GM23248 (cell line): ENCODE measurements around the gene LYAR. TPM values are rescaled to one million over a fixed set of nuclear protein-coding genes. Genes with fewer than 3 reads are reported as not detected.

Experiments used
- DNase-seq: peaks from one replicate; pipeline ENCODE4 v3.0.0-alpha.2; 2015
- H2AFZ ChIP-seq: fragments of 200-600 bp; sonication (generic); 2 replicates; pipeline ENCODE4 v1.6.1; 2016; ENCODE audit warnings: antibody characterized with exemption
- H3F3A ChIP-seq: fragments of 200-600 bp; sonication (generic); 2 replicates; pipeline ENCODE4 v1.6.1; 2016; ENCODE audit warnings: mild to moderate bottlenecking, antibody characterized with exemption, mixed run types; ENCODE audit not compliant: insufficient read depth
- H3K27ac ChIP-seq: fragments of 200-600 bp; sonication (generic); 2 replicates; pipeline ENCODE4 v1.5.1; 2016; ENCODE audit warnings: mild to moderate bottlenecking
- H3K27me3 ChIP-seq: fragments of 200-600 bp; sonication (generic); replicated peaks from 2 replicates; pipeline ENCODE4 v1.6.1; 2016; ENCODE audit warnings: mild to moderate bottlenecking; ENCODE audit not compliant: insufficient read depth
- H3K36me3 ChIP-seq: fragments of 200-600 bp; sonication (generic); 2 replicates; pipeline ENCODE4 v1.6.1; 2016; ENCODE audit warnings: low read depth, mild to moderate bottlenecking
- H3K4me1 ChIP-seq: fragments of 200-600 bp; sonication (generic); 2 replicates; pipeline ENCODE4 v1.6.1; 2016; ENCODE audit warnings: mild to moderate bottlenecking; ENCODE audit not compliant: insufficient read depth
- H3K4me2 ChIP-seq: fragments of 200-600 bp; sonication (generic); one replicate; pipeline ENCODE4 v1.6.1; 2016; ENCODE audit warnings: mild to moderate bottlenecking; ENCODE audit not compliant: unreplicated experiment
- H3K4me3 ChIP-seq: fragments of 200-600 bp; sonication (generic); 2 replicates; pipeline ENCODE4 v1.5.1; 2016; ENCODE audit warnings: mild to moderate bottlenecking
- H3K79me2 ChIP-seq: fragments of 200-600 bp; sonication (generic); 2 replicates; pipeline ENCODE4 v1.6.1; 2016; ENCODE audit warnings: mild to moderate bottlenecking; ENCODE audit not compliant: insufficient read depth
- H3K9ac ChIP-seq: fragments of 200-600 bp; sonication (generic); 2 replicates; pipeline ENCODE4 v1.6.1; 2016; ENCODE audit warnings: mild to moderate bottlenecking
- H3K9me2 ChIP-seq: fragments of 200-600 bp; sonication (generic); 2 replicates; pipeline ENCODE4 v1.6.1; 2016; ENCODE audit warnings: mixed run types, mild to moderate bottlenecking, moderate library complexity; ENCODE audit not compliant: insufficient read depth
- H3K9me3 ChIP-seq: fragments of 200-600 bp; sonication (generic); one replicate; pipeline ENCODE4 v1.6.1; 2017; ENCODE audit warnings: low read depth
- H4K20me1 ChIP-seq: fragments of 200-600 bp; sonication (generic); 2 replicates; pipeline ENCODE4 v1.6.0; 2016; ENCODE audit not compliant: insufficient read depth
- EZH2 ChIP-seq: fragments of 200-600 bp; sonication (generic); IDR thresholded peaks from 2 replicates; pipeline ENCODE4 v1.6.1; 2018; ENCODE audit warnings: antibody characterized with exemption, mild to moderate bottlenecking; ENCODE audit not compliant: insufficient read depth, poor library complexity, severe bottlenecking
- EZH2phosphoT487 ChIP-seq: fragments of 200-600 bp; sonication (generic); IDR thresholded peaks from 2 replicates; pipeline ENCODE4 v1.6.1; 2018; ENCODE audit warnings: antibody characterized with exemption, moderate library complexity, mild to moderate bottlenecking, low read depth; ENCODE audit not compliant: insufficient read depth
- WGBS, 2 experiments: methylation state at CpG; one replicate each; pipeline ENCODE4 v1.1.6; 2015 to 2017; ENCODE audit warnings: low lambda C conversion rate in 2 of 2, low coverage in 1 of 2; ENCODE audit errors: missing lambda C conversion rate in 2 of 2; 5-methylcytosine and 5-hydroxymethylcytosine counted together
- in situ Hi-C: fragments of 300-500 bp; cut with MboI; formaldehyde crosslinking; loops from 2 replicates; pipeline ENCODE4 v1.15.0; 2020
- polyA plus RNA-seq: library from polyadenylated mRNA; unstranded; fragments of >200 nt; fragmentation: Nextera tagmentation; extraction: Ambion mirVana; gene quantifications from 2 replicates; pipeline ENCODE4 v1.2.1, GENCODE V29; 2016
- total RNA-seq: library from RNA; depleted of rRNA; stranded (reverse); fragments of >200 nt; shearing (Covaris generic); gene quantifications from 2 replicates; pipeline ENCODE4 v1.2.3, GENCODE V29; 2014

LYAR gene
- total and polyA plus RNA-seq, 2 experiments from 2014 or later = 11.9 to 16.9 TPM

DNA sequence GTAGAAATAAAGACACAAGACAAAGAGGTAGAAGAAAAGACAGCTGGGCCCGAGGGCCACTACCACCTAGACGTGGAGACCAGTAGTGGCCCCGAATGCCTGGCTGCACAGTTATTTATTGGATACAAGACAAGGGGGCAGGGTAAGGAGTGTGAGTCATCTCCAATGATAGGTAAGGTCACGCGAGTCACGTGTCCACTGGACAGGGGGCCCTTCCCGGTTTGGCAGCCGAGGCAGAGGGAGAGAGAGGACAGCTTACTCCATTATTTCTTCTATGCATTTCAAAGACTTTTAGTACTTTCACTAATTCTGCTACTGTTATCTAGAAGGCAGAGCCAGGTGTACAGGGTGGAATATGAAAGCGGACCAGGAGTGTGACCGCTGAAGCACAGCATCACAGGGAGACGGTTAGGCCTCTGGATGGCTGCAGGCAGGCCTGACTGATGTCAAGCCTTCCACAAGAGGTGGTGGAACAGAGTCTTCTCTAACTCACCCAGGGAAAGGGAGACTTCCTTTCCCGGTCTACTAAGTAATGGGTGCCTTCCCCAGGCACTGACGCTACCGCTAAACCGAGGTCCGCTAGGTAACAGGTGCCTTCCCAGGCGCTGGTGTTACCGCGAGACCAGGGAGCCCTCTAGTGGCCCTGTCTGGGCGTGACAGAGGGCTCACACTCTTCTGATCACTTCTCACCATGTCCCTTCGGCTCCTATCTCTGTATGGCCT, 45.0 kb upstream of the LYAR start:
- Histone ChIP-seq H3K9me3 (no peaks in the 10 kb centered on the region), H3K4me1 (no peaks in the 10 kb centered on the region; the same call in 1 of the 2 replicates), H3K4me3 (no peak overlapping the region), H3K27me3 (peaks cover 13% of the 10 kb centered on the region; the same call in 1 of the 2 replicates), H4K20me1 (no peaks in the 10 kb centered on the region), H3K36me3 (no peaks in the 10 kb centered on the region), H3K9ac (no peak overlapping the region), H3K79me2 (no peaks in the 10 kb centered on the region), H3K4me2 (no peak overlapping the region), H3F3A (peaks cover 17% of the 10 kb centered on the region), H2AFZ (no peak overlapping the region), H3K9me2 (no peaks in the 10 kb centered on the region), H3K27ac (no peak overlapping the region)
- peak; percentile 63 for DNase-seq
- TF ChIP-seq EZH2phosphoT487 (no peak), EZH2 (no peak)
- in situ Hi-C loops = no loop called here
- WGBS, 2 experiments = 30 to 32% methylated on average over 20 to 21 of the region's 21 CpGs

DNA sequence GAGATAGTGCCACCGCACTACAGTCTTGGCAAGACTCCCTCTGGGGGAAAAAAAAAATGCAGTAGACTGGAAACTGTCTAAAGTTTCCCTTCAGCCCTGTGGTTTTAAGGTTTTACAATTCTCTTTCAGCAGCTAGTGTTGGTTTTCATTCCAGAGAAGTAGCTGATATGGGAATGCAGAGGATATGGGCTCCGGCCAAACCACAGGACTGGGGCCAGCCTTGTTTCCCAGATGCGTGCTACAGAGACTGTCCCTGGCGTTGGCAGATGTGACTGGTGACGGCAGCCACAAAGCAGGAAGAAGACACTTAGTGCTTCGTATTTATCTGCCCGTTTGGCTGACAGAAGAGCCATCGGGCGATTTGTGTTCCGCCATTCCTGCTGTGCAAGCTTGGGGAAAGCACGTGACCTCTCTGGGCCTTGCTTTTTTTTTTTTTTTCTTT, 43.3 kb upstream of the LYAR start:
- H3K9ac ChIP-seq = no peak overlapping the region
- H3K27me3 ChIP-seq = peaks cover 7% of the 10 kb centered on the region; the same call in 1 of the 2 replicates
- H3K36me3 ChIP-seq = no peaks in the 10 kb centered on the region
- peak overlapping the region; percentile 80 for H3K4me2 ChIP-seq
- no peaks in the 10 kb centered on the region for H4K20me1 ChIP-seq
- no peaks in the 10 kb centered on the region for H3K9me3 ChIP-seq
- peaks cover 17% of the 10 kb centered on the region for H3F3A ChIP-seq
- H2AFZ ChIP-seq = 0 out of 2 replicates have a peak overlapping the region, but pooled peaks have one; percentile 33
- H3K4me3 ChIP-seq = peak overlapping the region; percentile 49
- TF ChIP-seq EZH2phosphoT487 (0 out of 2 replicates have a peak, but pooled peaks have one; percentile 37), EZH2 (no peak)
- H3K27ac ChIP-seq = no peak overlapping the region
- peak; percentile 80 for DNase-seq
- H3K79me2 ChIP-seq = no peaks in the 10 kb centered on the region
- in situ Hi-C loops = no loop called here
- H3K9me2 ChIP-seq = no peaks in the 10 kb centered on the region
- WGBS, 2 experiments = 1% methylated on average over 11 of the region's 11 CpGs
- no peaks in the 10 kb centered on the region; the same call in 1 of the 2 replicates for H3K4me1 ChIP-seq

DNA sequence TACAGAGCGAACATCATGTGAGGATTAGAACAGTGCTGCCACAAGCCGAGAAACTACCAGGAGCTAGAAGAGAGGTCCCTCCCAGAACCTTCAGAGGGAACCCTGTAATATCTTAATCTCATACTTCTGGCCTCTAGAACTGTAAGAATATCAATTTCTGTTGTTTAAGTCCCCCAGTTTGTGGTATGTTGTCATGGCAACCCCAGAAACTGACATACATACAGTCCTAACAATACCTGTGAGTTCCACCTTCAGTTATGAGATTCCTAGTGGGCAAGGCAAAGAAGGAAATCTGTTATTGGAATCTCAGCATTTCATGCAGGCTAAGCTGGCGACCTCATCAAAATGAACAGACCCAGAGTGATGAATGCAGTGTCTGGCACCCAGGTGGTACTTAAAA, 42.6 kb upstream of the LYAR start:
- Histone ChIP-seq H3K27me3 (peaks cover 7% of the 10 kb centered on the region; the same call in 1 of the 2 replicates), H3K9ac (no peak overlapping the region), H3K79me2 (no peaks in the 10 kb centered on the region), H3K9me2 (no peaks in the 10 kb centered on the region), H3K4me1 (no peaks in the 10 kb centered on the region; the same call in 1 of the 2 replicates), H3F3A (peaks cover 17% of the 10 kb centered on the region), H3K27ac (no peak overlapping the region), H3K4me2 (no peak overlapping the region), H3K9me3 (no peaks in the 10 kb centered on the region), H3K4me3 (no peak overlapping the region), H2AFZ (no peak overlapping the region), H4K20me1 (no peaks in the 10 kb centered on the region), H3K36me3 (no peaks in the 10 kb centered on the region)
- in situ Hi-C loops = no loop called here
- WGBS, 2 experiments = 73 to 75% methylated on average over 3 of the region's 3 CpGs
- no peak for DNase-seq
- TF ChIP-seq EZH2 (no peak), EZH2phosphoT487 (no peak)

DNA sequence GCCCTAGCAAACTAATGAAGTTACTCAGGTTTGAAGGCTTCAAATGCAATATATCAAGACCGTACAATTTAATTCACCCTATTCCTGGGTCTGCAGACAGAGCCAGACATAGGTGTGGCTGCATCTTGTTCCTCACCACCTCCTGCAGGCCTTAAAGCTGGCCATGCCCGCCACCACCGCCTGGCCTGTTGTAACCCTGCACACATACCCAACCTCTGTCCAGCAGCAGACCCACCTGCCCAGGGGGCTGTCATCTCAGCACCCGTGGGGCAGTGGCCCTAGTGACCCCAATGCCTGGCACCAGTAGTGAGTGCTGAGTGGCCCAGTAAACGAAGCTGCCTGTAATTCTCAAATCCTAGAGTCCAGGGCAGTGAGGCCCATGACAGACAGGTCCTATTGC, 40.8 kb upstream of the LYAR start:
- in situ Hi-C loops = no loop called here
- H4K20me1 ChIP-seq = no peaks in the 10 kb centered on the region
- no peak overlapping the region for H3K4me2 ChIP-seq
- H3K4me1 ChIP-seq = no peaks in the 10 kb centered on the region; the same call in 1 of the 2 replicates
- H3F3A ChIP-seq = peaks cover 17% of the 10 kb centered on the region
- no peak for TF ChIP-seq EZH2
- no peak for TF ChIP-seq EZH2phosphoT487
- H3K27ac ChIP-seq = no peak overlapping the region
- no peaks in the 10 kb centered on the region for H3K79me2 ChIP-seq
- H3K4me3 ChIP-seq = no peak overlapping the region
- no peaks in the 10 kb centered on the region for H3K9me3 ChIP-seq
- H3K36me3 ChIP-seq = no peaks in the 10 kb centered on the region
- no peak overlapping the region for H2AFZ ChIP-seq
- H3K9ac ChIP-seq = no peak overlapping the region
- WGBS, 2 experiments = 52 to 67% methylated on average over 5 of the region's 5 CpGs
- no peaks in the 10 kb centered on the region for H3K27me3 ChIP-seq
- no peak for DNase-seq
- no peaks in the 10 kb centered on the region for H3K9me2 ChIP-seq
